ENCODE measurements around the gene PSMF1.

Gene PSMF1

DNA sequence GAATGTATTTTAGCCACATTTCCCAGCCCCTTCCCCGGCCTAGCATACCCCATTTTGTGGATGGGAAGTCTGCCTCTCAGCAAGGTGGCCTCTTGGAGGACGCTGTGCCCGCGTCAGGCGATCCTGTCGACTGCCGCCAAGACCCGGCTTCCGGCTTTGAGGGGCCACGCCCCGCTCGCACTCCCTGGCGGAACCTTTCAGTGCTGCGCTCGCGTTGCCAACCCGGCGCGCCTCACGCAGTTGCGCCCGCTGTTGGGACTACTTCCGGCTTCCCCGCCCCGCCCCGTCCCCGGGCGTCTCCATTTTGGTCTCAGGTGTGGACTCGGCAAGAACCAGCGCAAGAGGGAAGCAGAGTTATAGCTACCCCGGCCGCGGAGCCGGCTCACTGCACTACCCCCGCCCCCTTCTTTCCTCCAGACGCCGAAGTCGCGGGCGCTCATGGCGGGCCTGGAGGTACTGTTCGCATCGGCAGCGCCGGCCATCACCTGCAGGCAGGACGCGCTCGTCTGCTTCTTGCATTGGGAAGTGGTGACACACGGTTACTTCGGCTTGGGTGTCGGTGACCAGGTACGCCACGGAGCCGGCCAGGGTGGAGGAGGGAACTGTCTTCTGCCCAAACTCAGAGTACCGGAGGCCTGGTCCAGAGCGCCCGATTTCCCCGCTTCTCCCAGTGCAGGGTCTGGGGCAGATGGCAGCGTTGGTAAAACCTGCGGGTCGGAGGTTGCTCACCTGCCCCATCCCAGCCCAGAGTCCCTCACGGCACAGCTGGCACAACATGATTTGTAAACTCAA, at the start of gene PSMF1:
Gene PSMF1, plus strand, starts transcription at position 267 of the 792 bp plus-strand sequence. Its CDS starts 172 bp downstream, at position 439.
- peak; percentile 96 for DNase-seq

GRCh38 chr20:1072258-1072657, 46.1 kb upstream of the PSMF1 start:
- no peak for DNase-seq

- no peak for DNase-seq
Observed at GRCh38 chr20:1075616-1076015, 42.8 kb upstream of the PSMF1 start.

- DNase-seq = no peak
Observed at GRCh38 chr20:1081891-1082290, 36.5 kb upstream of the PSMF1 start.

GRCh38 chr20:1083431-1084080, 34.8 kb upstream of the PSMF1 start:
- DNase-seq = no peak

DNA sequence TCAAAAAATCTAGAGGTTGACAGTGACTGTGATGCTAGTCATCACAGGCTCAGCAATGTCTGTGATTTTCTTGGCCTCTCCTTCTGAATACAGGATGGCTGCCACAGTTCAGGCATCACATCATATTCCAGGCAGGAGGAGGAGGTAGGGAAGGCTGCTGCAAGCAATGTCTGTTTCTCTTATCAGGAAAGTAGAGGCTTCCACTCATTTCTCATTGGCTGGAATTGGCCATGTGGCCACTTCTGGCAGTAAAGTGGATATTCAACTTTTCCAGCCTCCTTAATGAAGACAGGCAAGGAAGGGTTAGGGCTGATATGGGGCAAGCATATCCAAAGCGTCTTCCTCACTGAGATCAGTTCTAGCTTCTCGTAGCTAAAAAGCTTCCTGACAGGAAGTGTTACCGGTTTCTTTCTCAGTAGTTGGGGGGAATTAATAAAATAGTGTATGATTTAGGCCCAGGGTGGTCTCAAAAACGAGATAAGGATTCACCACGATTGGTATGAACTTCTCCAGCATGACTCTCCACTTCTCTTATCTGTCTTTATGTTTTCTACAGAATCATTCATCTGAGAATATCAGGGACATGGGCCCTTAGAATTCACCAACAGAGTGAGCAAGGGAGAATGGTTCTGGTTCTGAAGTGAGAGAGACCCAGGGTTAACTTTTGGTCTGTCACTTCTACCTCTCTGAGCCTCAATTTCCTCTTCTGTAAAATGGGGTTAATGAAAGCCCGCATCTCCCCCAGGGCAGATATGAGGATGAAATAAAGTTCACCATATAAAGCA, 32.7 kb upstream of the PSMF1 start:
- no peak for DNase-seq

GRCh38 chr20:1086277-1087213, 31.9 kb upstream of the PSMF1 start:
- no peak for DNase-seq

DNA sequence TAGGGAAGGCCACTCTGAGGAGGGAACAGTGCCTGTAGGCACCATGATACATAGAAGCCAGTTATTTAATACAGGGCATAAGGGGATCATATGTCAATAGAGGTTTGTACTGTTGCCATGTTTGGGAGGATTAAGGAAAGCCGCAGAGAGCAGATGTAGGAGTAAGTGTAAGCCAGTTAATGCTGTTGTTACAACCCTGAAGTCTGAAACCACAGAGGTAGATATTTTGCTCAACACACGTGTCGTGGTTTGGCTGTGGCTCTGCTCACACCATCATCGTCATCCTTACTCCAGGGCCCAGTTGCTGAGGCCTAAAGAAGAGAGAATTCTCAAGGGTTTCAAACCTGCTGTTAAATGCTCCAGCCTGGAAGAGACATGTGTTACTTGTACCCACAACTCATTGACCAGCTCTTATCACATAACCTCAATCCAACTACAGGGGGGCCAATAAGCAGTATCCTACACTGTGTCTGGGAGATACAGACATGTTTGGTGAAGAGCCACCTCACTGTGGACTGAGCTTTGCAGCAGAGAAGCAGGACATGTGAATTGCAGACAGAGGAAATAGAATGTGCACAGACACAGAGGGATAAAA, 31.0 kb upstream of the PSMF1 start:
- no peak for DNase-seq

- no peak for DNase-seq
Observed at GRCh38 chr20:1094751-1095150, 23.7 kb upstream of the PSMF1 start.

- DNase-seq = no peak
Observed at GRCh38 chr20:1101533-1101932, 16.9 kb upstream of the PSMF1 start.

GRCh38 chr20:1102016-1102415, 16.4 kb upstream of the PSMF1 start:
- no peak for DNase-seq

DNA sequence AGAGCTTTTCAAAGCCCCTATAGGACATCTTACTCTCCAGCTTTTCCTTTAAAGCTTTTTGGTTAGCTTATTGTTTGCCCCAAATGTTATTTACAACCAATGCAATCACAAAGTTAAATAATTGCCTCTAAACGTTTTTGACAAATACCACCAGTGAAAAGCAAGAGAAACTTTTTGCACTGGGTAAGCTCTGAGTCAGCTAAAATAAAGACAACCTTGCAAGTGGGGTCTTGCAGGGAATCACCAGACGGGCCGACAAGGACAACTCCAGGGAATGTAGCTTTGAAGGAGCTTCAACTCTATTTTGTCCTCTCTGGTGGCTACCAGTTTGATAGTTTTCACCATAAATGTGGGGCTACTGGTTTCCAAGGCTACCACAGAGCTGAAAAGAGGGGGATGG, 14.7 kb upstream of the PSMF1 start:
- DNase-seq = no peak

- no peak for DNase-seq
Observed at GRCh38 chr20:1105599-1106194, 12.7 kb upstream of the PSMF1 start.

DNA sequence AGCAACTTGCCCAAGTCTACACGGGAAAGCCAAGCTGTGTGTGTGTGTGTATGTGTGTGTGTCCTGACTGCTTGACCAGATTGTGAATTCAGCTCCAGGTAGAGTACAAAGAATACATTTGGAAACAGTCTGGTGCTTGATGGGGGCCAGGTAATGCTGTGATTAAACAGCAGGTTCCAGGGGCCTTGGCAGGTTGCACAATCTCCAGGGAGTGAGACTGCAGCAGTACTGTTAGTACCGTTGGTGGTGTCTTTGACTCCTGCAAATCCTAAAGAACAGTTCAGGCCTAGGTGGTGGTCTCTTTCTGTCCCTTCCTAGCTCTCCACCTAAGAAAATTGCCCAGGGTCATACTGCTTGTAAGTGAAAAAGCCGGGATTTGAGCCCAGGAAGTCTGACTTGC, 11.2 kb upstream of the PSMF1 start:
- no peak for DNase-seq

- peak; percentile 48 for DNase-seq
Observed at GRCh38 chr20:1108437-1108920, 9.9 kb upstream of the PSMF1 start.

DNA sequence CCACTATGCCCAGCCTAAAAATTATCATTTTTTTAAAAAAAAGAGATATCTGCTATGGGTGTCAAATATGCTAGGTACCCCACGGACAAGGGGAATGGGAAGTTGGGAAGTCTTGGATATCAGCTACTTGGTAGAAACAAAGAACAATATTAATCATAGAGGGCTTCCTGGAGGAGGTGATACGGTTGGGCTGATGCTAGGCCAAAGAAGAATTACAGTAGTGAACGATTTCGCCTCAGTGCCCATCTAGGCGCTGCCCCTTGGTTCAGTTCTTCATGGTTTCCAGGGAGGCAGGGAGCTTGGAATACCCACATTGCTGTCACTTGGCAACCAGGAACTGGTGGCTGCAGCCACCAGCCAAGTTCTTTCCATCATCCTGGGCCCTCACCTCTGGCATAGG, 5.5 kb upstream of the PSMF1 start:
- no peak for DNase-seq

DNA sequence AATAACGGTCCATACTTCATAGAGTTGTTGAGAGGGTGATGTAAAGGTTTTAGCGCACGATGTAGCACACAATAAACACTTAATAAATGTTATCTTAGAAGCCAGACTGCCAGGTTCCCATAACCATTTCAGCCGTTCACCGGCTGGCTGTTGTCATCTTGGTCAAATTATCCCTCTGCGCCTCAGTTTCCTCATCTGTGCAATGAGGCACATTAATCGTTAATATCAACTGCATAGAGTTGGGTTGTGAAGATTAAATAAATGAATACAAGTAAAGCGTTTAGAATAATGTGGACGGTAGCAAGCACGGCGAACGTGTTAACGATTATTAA, 432 bp upstream of the PSMF1 start:
- DNase-seq = no peak

DNA sequence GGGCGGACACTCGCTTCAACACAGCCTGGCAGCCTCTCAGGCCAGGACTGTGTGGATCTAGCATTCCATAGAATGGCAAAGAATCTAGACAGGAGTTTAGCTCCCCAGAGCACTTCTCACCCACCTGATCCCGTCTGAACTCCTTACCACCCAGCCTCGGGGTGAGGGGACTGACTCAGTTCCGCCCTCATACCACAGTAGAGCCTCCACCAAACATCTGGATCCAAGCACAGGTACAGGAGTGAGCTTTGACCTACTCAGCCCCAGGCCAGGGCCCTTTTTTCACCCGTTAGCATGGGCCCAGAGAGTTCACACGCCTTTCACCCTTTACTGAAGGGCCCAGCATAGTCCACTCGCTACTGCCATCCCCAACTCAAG, 715 bp downstream of the PSMF1 start:
- no peak for DNase-seq

- no peak for DNase-seq
Observed at GRCh38 chr20:1119524-1119923, 1.1 kb downstream of the PSMF1 start.

GRCh38 chr20:1121429-1121828, 3.0 kb downstream of the PSMF1 start:
- DNase-seq = no peak

DNA sequence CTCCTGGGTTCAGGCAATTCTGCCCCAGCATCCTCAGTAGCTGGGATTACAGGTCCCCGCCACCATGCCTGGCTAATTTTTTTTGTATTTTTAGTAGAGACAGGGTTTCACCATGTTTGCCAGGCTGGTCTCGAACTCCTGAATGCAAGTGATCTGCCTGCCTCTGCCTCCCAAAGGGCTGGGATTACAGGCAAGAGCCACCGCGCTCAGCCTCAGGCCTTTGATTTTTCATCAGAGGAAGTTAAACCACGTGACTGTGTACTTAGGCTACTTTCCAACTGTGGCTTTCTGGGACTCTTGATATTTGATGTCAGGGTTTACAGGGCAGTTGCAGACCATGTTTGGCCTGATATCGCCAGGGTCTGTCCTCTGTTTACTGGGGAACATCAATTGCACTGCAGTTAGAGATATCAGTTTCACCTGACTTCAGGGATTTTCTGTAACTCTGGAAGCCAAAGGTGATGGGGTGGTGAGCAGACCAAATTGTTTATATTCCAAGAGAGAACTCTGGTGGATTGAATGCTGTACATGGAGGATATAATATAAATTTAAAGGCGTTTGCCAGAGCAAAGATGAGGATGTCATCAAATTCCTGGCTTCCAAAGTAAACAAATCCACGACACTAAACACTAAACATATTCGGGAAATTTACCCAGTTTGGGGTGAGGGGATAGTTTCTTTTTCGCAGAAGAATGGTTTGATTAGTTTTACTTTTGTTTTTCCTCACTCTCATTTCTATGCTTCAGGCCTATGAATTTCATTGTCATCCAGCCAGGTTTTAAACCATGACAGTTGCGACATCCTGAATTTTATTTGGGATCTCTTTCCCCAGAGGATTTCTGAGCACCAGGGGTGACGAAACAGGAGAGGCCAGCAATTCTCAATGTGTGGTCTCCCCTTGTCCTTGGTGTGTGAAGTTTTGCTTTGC, 4.2 kb downstream of the PSMF1 start:
- peak; percentile 7 for DNase-seq

Measured in activated CD4-positive, alpha-beta T cell treated with anti-CD3 and anti-CD28 coated beads, Interleukin-2, amount 50 U/mL, for 1 hour (primary cell).